Astrocyte (in vitro differentiated cells and primary cell): Measurements from ENCODE around the gene FAM50A.

ENCODE experiments used
- CTCF ChIP-seq: IDR thresholded peaks from 2 replicates; pipeline ENCODE4 v1.5.1; 2011; ENCODE audit warnings: low read depth, mild to moderate bottlenecking, inconsistent platforms, low read length, moderate library complexity; ENCODE audit not compliant: insufficient read depth
- EZH2 ChIP-seq: IDR thresholded peaks from 2 replicates; pipeline ENCODE4 v1.6.1; 2012; ENCODE audit warnings: mild to moderate bottlenecking, low read length, inconsistent platforms; ENCODE audit not compliant: insufficient read depth

- TF ChIP-seq CTCF (no peak), EZH2 (no peak)
These were observed 40.1 kb upstream of the FAM50A start for GRCh38 chrX:154403858-154404257.
